DOHH2 (cell line): Measurements from ENCODE around the gene SCYGR5.

Experiments
- H3F3A ChIP-seq: fragments of 200-600 bp; sonication (generic), shearing (Covaris generic); 2 replicates; pipeline ENCODE4 v1.6.0; 2016; ENCODE audit warnings: antibody characterized with exemption, mild to moderate bottlenecking; ENCODE audit not compliant: control insufficient read depth, insufficient read depth
- H3K27ac ChIP-seq: fragments of 200-600 bp; sonication (generic); 2 replicates; pipeline ENCODE4 v1.5.1; 2014; ENCODE audit warnings: low read depth, mild to moderate bottlenecking, low read length, moderate library complexity
- H3K27me3 ChIP-seq: fragments of 200-600 bp; sonication (generic); 2 replicates; pipeline ENCODE4 v1.6.1; 2014; ENCODE audit warnings: mild to moderate bottlenecking, low read length, mixed read lengths; ENCODE audit not compliant: control insufficient read depth
- H3K36me3 ChIP-seq: fragments of 200-600 bp; sonication (generic); 2 replicates; pipeline ENCODE4 v1.6.1; 2014; ENCODE audit warnings: mild to moderate bottlenecking, low read length, moderate library complexity, mixed read lengths; ENCODE audit not compliant: control insufficient read depth
- H3K4me1 ChIP-seq: fragments of 200-600 bp; sonication (generic); 2 replicates; pipeline ENCODE4 v1.6.1; 2014; ENCODE audit warnings: mild to moderate bottlenecking, low read length, mixed read lengths; ENCODE audit not compliant: control insufficient read depth
- H3K4me2 ChIP-seq: fragments of 200-600 bp; sonication (generic); 2 replicates; pipeline ENCODE4 v1.6.0; 2014; ENCODE audit warnings: mild to moderate bottlenecking, low read length, moderate library complexity
- H3K4me3 ChIP-seq: fragments of 200-600 bp; sonication (generic); 2 replicates; pipeline ENCODE4 v1.5.1; 2014; ENCODE audit warnings: mild to moderate bottlenecking, low read length, mixed read lengths
- H3K79me2 ChIP-seq: fragments of 200-600 bp; sonication (generic); 2 replicates; pipeline ENCODE4 v1.6.1; 2014; ENCODE audit warnings: mild to moderate bottlenecking, low read length, mixed read lengths; ENCODE audit not compliant: control insufficient read depth
- H3K9me2 ChIP-seq: fragments of 200-600 bp; sonication (generic); replicated peaks from 2 replicates; pipeline ENCODE4 v1.6.1; 2014; ENCODE audit warnings: mild to moderate bottlenecking, low read length, mixed read lengths; ENCODE audit not compliant: control insufficient read depth
- H3K9me3 ChIP-seq: fragments of 200-600 bp; sonication (generic); 2 replicates; pipeline ENCODE4 v1.6.1; 2014; ENCODE audit warnings: antibody characterized with exemption, low read length, mixed read lengths; ENCODE audit not compliant: control insufficient read depth, insufficient read depth
- H4K20me1 ChIP-seq: fragments of 200-600 bp; sonication (generic); 2 replicates; pipeline ENCODE4 v1.6.0; 2014; ENCODE audit warnings: low read depth, mild to moderate bottlenecking, antibody characterized with exemption, low read length, moderate library complexity; ENCODE audit not compliant: control insufficient read depth, insufficient read depth
- EZH2phosphoT487 ChIP-seq: fragments of 200-600 bp; sonication (generic); IDR thresholded peaks from 2 replicates; pipeline ENCODE4 v1.6.1; 2017; ENCODE audit warnings: borderline replicate concordance, mild to moderate bottlenecking, antibody characterized with exemption, low read length, moderate library complexity, mixed read lengths
- TF ChIP-seq, protein P1 (sequence below): fragments of 200-600 bp; sonication (generic); IDR thresholded peaks from one replicate; pipeline ENCODE4 v1.5.1; 2014; ENCODE audit warnings: antibody characterized with exemption, mild to moderate bottlenecking, low read depth, low read length; ENCODE audit not compliant: poor library complexity, severe bottlenecking

Gene SCYGR5

GRCh38 chr2:227626580-227627151 is 39.9 kb upstream of the SCYGR5 start:
- H3K27ac ChIP-seq, result no peak overlapping the region
- TF ChIP-seq, protein P1, sequence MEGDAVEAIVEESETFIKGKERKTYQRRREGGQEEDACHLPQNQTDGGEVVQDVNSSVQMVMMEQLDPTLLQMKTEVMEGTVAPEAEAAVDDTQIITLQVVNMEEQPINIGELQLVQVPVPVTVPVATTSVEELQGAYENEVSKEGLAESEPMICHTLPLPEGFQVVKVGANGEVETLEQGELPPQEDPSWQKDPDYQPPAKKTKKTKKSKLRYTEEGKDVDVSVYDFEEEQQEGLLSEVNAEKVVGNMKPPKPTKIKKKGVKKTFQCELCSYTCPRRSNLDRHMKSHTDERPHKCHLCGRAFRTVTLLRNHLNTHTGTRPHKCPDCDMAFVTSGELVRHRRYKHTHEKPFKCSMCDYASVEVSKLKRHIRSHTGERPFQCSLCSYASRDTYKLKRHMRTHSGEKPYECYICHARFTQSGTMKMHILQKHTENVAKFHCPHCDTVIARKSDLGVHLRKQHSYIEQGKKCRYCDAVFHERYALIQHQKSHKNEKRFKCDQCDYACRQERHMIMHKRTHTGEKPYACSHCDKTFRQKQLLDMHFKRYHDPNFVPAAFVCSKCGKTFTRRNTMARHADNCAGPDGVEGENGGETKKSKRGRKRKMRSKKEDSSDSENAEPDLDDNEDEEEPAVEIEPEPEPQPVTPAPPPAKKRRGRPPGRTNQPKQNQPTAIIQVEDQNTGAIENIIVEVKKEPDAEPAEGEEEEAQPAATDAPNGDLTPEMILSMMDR, result no peak
- no peak for TF ChIP-seq EZH2phosphoT487
- H4K20me1 ChIP-seq, result no peaks in the 10 kb centered on the region
- H3K4me3 ChIP-seq, result no peak overlapping the region
- H3K27me3 ChIP-seq, result peaks cover 8% of the 10 kb centered on the region
- no peaks in the 10 kb centered on the region for H3F3A ChIP-seq
- no peaks in the 10 kb centered on the region for H3K36me3 ChIP-seq
- no peaks in the 10 kb centered on the region for H3K9me2 ChIP-seq
- no peaks in the 10 kb centered on the region for H3K4me1 ChIP-seq
- H3K79me2 ChIP-seq, result no peaks in the 10 kb centered on the region
- H3K9me3 ChIP-seq, result no peaks in the 10 kb centered on the region
- H3K4me2 ChIP-seq, result no peak overlapping the region

GRCh38 chr2:227627769-227628168 is 38.8 kb upstream of the SCYGR5 start:
- Histone ChIP-seq H3F3A (no peaks in the 10 kb centered on the region), H3K9me2 (no peaks in the 10 kb centered on the region), H3K79me2 (no peaks in the 10 kb centered on the region), H3K4me2 (no peak overlapping the region), H3K9me3 (no peaks in the 10 kb centered on the region), H3K4me1 (no peaks in the 10 kb centered on the region), H3K27me3 (peaks cover 13% of the 10 kb centered on the region), H4K20me1 (no peaks in the 10 kb centered on the region), H3K4me3 (no peak overlapping the region), H3K27ac (no peak overlapping the region), H3K36me3 (no peaks in the 10 kb centered on the region)
- TF ChIP-seq, protein P1, result no peak
- TF ChIP-seq EZH2phosphoT487, result no peak

- TF ChIP-seq, protein P1, result no peak
- TF ChIP-seq EZH2phosphoT487, result no peak
- no peaks in the 10 kb centered on the region for H3K4me1 ChIP-seq
- H3K79me2 ChIP-seq, result no peaks in the 10 kb centered on the region
- no peaks in the 10 kb centered on the region for H3K9me3 ChIP-seq
- no peaks in the 10 kb centered on the region for H3K9me2 ChIP-seq
- H3F3A ChIP-seq, result no peaks in the 10 kb centered on the region
- no peaks in the 10 kb centered on the region for H3K36me3 ChIP-seq
- H3K4me2 ChIP-seq, result no peak overlapping the region
- H4K20me1 ChIP-seq, result no peaks in the 10 kb centered on the region
- no peak overlapping the region for H3K27ac ChIP-seq
- peaks cover 13% of the 10 kb centered on the region for H3K27me3 ChIP-seq
- no peak overlapping the region for H3K4me3 ChIP-seq
These were observed 37.2 kb upstream of the SCYGR5 start for GRCh38 chr2:227629435-227629834.
